HEK293T (cell line): Measurements from ENCODE around the gene GMDS.

Experiments
- CTCF ChIA-PET: fragments of 350-600 bp; formaldehyde crosslinking; extraction: SDS; loops from one replicate; lab custom pipeline; 2021; ENCODE audit warnings: antibody characterized with exemption, inconsistent platforms; lab: Yijun Ruan, JAX
- POLR2A ChIA-PET: fragments of 350-600 bp; formaldehyde crosslinking; extraction: SDS; loops from one replicate; lab custom pipeline; 2020; ENCODE audit warnings: antibody characterized with exemption, inconsistent platforms; lab: Yijun Ruan, JAX
- DNase-seq: peaks from one replicate; pipeline ENCODE4 v3.0.0; 2012; ENCODE audit warnings: mixed read lengths; ENCODE audit errors: extremely low spot score
- ARNT ChIP-seq: fragments of 450-650 bp; IDR thresholded peaks from 2 replicates; pipeline ENCODE4 v1.6.1; 2017; ENCODE audit warnings: mild to moderate bottlenecking
- BHLHE40 ChIP-seq: fragments of 450-650 bp; IDR thresholded peaks from 2 replicates; pipeline ENCODE4 v1.6.1; 2016; ENCODE audit warnings: mild to moderate bottlenecking, moderate library complexity, borderline replicate concordance
- CTBP1 ChIP-seq: fragments of 450-650 bp; IDR thresholded peaks from 2 replicates; pipeline ENCODE4 v1.6.1; 2016; ENCODE audit warnings: borderline replicate concordance
- ELF4 ChIP-seq: fragments of 450-650 bp; IDR thresholded peaks from 2 replicates; pipeline ENCODE4 v1.6.1; 2017; ENCODE audit warnings: antibody characterized with exemption
- FOXA1 ChIP-seq: fragments of 450-650 bp; IDR thresholded peaks from 2 replicates; pipeline ENCODE4 v1.6.1; 2016; ENCODE audit warnings: mild to moderate bottlenecking
- FOXK2 ChIP-seq: fragments of 450-650 bp; IDR thresholded peaks from 2 replicates; pipeline ENCODE4 v1.6.1; 2016; ENCODE audit warnings: mild to moderate bottlenecking
- FOXM1 ChIP-seq: fragments of 450-650 bp; IDR thresholded peaks from 2 replicates; pipeline ENCODE4 v1.6.1; 2017; ENCODE audit warnings: mild to moderate bottlenecking, borderline replicate concordance
- HDGF ChIP-seq: fragments of 450-650 bp; IDR thresholded peaks from 2 replicates; pipeline ENCODE4 v1.6.1; 2017; ENCODE audit warnings: antibody characterized with exemption, borderline replicate concordance
- L3MBTL2 ChIP-seq: fragments of 450-650 bp; conservative IDR thresholded peaks from 2 replicates; pipeline ENCODE4 v1.6.1; 2016; ENCODE audit warnings: mild to moderate bottlenecking
- LEF1 ChIP-seq: fragments of 450-650 bp; IDR thresholded peaks from 2 replicates; pipeline ENCODE4 v1.6.1; 2017; ENCODE audit warnings: mild to moderate bottlenecking, borderline replicate concordance
- NFRKB ChIP-seq: fragments of 450-650 bp; IDR thresholded peaks from 2 replicates; pipeline ENCODE4 v1.6.1; 2016; ENCODE audit warnings: mild to moderate bottlenecking, moderate library complexity
- SP1 ChIP-seq: fragments of 450-650 bp; IDR thresholded peaks from 2 replicates; pipeline ENCODE4 v1.6.1; 2017
- SUZ12 ChIP-seq: fragments of 450-650 bp; IDR thresholded peaks from 2 replicates; pipeline ENCODE4 v1.6.1; 2016; ENCODE audit warnings: mild to moderate bottlenecking
- TARDBP ChIP-seq: fragments of 450-650 bp; IDR thresholded peaks from 2 replicates; pipeline ENCODE4 v1.6.1; 2016
- ZNF384 ChIP-seq: fragments of 450-650 bp; IDR thresholded peaks from 2 replicates; pipeline ENCODE4 v1.6.1; 2016
- TF ChIP-seq, protein P1 (sequence below): fragments of 450-650 bp; IDR thresholded peaks from 2 replicates; pipeline ENCODE4 v1.6.1; 2016

The GMDS gene

DNA sequence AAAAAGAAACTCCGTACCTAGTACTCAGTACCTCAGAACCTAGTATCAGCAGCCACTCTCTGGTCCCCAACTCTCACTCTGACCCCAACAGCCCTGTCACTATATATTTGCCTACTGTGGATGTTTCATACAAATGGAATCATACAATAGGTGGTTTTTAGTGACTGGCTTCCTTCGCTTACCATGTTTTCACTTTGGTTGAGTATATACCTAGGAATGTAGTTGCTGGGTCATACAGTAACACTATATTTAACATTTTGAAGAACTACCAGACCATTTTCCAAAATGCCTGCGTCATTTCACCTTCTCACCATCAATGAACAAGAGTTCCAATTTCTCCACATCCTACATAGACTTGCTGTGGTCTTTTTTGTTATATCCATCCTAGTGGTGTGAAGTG is 283.2 kb downstream of the GMDS start:
- no peak for TF ChIP-seq ARNT
- TF ChIP-seq ELF4: no peak
- TF ChIP-seq HDGF: no peak
- TF ChIP-seq, protein P1, sequence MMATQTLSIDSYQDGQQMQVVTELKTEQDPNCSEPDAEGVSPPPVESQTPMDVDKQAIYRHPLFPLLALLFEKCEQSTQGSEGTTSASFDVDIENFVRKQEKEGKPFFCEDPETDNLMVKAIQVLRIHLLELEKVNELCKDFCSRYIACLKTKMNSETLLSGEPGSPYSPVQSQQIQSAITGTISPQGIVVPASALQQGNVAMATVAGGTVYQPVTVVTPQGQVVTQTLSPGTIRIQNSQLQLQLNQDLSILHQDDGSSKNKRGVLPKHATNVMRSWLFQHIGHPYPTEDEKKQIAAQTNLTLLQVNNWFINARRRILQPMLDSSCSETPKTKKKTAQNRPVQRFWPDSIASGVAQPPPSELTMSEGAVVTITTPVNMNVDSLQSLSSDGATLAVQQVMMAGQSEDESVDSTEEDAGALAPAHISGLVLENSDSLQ: no peak
- TF ChIP-seq FOXK2: no peak
- TF ChIP-seq L3MBTL2: no peak
- TF ChIP-seq SP1: no peak
- CTCF ChIA-PET: no interaction called here
- DNase-seq: no peak
- POLR2A ChIA-PET: no interaction called here

DNA sequence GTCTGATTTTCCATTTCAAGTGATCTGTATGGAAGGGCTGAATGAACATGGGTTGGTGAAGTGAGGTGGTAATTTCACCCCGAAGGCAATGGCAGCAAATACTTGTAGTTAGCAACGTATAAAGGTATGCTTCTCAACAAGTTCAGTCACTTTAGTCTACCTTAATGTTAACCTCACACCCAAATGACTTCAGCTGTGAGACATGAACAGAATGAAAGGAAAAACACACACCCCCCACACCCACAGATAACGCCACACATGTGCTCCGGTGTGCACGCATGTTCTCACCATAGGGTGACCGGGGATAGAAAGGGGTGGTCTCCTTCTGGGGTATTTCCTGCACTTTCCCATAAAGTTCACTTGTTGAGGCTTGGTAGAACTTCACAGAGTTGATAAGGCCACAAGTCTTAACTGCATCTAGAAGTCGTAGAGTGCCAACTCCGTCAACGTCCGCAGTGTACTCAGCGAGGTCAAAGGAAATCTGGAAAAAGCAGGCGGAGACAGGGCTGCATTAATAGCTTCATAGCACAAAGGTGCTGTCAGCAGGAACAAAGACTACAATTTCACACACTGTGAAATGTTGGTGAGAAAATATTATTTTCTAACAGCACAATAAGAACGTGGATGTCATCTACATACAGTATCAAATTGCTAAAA is 284.8 kb downstream of the GMDS start:
- DNase-seq: no peak
- ChIA-PET CTCF (no interaction called here), POLR2A (no interaction called here)
- TF ChIP-seq CTBP1 (no peak), FOXK2 (no peak), ELF4 (no peak), SUZ12 (no peak), SP1 (no peak), HDGF (no peak), TARDBP (no peak), L3MBTL2 (no peak), FOXA1 (no peak), FOXM1 (no peak), ARNT (no peak), ZNF384 (no peak)
- TF ChIP-seq, protein P1: no peak

DNA sequence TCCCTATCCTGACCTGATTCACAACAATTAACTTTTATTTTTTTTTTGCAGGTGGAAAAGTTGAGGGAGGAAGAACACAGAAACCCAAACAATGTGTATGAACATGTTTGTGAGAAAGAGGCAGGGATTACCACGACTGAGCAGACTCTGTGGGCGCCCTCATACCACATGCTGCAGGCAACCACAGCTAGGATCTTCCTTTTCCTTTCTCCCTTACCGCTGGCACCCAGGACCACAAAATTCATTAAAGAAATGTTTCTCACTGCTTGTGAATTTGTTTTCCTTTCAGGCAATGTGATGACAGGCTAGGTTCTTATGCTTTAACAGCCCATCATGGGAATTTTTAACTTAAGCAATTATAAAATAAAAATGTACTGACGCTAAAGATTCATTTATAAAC is 287.1 kb downstream of the GMDS start:
- ChIA-PET POLR2A (no interaction called here), CTCF (no interaction called here)
- DNase-seq: no peak
- TF ChIP-seq FOXK2 (no peak), SP1 (no peak), CTBP1 (no peak), ZNF384 (no peak), LEF1 (no peak), NFRKB (no peak), HDGF (no peak), TARDBP (no peak), FOXA1 (no peak), ARNT (no peak)
- TF ChIP-seq, protein P1: no peak

DNA sequence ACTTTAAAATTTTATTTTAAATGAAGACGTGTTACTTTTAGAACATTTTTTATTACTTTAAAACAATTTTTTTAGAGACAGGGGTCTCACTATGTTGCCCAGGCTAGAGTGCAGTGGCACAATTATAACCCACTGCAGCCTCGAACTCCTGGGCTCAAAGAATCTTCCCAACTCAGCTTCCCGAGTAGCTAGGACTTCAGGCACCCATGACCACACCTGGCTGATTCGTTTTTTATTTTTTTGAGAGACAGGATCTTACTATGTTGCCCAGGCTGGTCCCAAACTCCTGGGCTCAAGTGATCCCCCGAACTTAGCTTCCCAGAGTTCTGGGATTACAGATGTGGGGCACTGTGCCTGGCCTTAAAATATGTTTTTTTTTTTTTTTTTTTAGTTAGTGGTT is 287.7 kb downstream of the GMDS start:
- DNase-seq: no peak
- ChIA-PET CTCF (no interaction called here), POLR2A (no interaction called here)
- TF ChIP-seq HDGF (no peak), ARNT (no peak), L3MBTL2 (no peak), NFRKB (no peak), FOXK2 (no peak), BHLHE40 (no peak), CTBP1 (no peak), SP1 (no peak), TARDBP (no peak), LEF1 (no peak), ZNF384 (no peak), FOXM1 (no peak), FOXA1 (no peak)
- TF ChIP-seq, protein P1: no peak

DNA sequence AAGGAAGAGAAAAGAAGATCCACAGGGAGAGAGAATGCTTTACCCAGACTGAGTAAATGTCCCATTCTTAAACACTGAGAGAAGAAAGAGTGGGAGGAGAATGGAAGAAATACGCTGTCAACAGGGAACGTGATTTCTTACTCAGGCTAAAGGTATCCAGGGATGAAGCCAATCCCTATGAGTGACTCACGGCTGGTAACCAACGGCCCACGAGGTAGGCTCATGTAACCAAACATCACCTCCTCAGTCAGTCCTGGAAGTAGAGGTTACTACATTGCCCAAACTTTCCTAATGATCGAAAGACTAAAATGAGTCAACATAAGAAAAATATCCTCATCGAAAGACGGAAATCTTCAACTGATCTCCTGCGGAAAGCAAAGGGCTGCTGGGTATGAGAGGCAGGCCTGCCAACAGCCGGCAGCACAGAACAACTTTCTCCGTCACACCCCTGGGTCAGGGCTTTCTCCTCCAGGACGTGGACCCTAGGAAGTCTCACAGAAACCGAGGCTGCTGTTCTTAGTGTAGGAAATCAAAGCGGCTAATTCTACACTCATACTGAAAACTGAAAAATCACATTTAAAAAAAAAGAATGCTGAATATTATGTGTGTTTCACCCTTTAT is 292.6 kb downstream of the GMDS start:
- ChIA-PET CTCF (no interaction called here), POLR2A (no interaction called here)
- TF ChIP-seq NFRKB: no peak
- no peak for TF ChIP-seq FOXK2
- no peak for DNase-seq

DNA sequence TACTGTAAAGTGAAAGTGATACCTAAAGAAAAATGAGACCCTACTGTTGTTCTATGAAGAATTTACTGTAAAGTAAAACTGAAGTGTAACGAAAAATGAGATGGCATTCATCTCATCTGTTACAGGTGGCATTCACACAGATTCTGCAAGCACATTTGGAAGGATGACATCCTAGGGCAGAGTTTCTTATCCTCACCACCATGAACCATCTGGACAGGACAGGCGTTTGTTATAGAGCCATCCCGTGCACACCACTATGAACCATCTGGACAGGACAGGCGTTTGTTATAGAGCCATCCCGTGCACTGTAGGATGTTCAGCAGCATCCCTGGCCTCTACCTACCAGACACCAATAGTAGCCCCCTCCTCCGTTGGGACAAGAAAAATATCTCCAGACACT is 294.8 kb downstream of the GMDS start:
- POLR2A ChIA-PET: no interaction called here
- DNase-seq: no peak
- TF ChIP-seq FOXK2 (no peak), L3MBTL2 (no peak), ZNF384 (no peak), BHLHE40 (no peak), HDGF (no peak), FOXM1 (no peak), SP1 (no peak), CTBP1 (no peak), SUZ12 (no peak), ARNT (no peak), ELF4 (no peak), LEF1 (no peak), TARDBP (no peak), NFRKB (no peak), FOXA1 (no peak)
- TF ChIP-seq, protein P1: no peak
- CTCF ChIA-PET: no interaction called here
